ENCODE measurements around the gene CCBE1. TPM values are rescaled to one million over a fixed set of nuclear protein-coding genes. Genes with fewer than 3 reads are reported as not detected.

Gene CCBE1
- total and polyA plus RNA-seq, 2 donors (not counting 1 experiment from before 2014, with no cell fraction given): 122 TPM

DNA sequence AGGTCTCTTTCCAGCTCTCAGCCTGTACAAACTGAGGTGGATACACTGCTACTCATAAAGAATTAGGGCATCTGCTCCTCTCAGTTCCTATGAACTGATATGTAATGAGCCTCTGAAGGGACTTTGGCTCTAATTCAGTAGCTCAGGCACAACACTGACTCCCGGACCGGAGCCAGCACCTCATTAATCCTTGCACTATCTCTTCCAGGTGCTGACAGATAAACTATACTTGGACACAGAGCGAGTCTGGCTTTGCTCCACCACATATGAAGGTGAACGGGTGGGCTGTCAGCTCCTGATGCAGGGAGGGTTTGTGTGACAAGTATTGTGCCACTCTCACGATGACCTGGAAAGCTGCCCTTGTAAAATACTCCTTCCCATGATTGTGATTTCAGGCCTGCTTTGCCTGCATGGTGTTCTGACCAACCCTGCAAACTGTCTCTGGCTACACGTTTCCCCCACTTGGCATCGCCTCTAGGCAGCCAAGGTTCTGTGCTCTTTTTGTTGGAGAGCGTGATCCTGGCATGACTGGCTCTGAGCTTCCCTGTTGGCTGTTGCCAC is 226.6 kb downstream of the CCBE1 start:
- Histone ChIP-seq H3K4me3 (replicated peaks in 1 of 4; ENCODE audit: control extremely low read depth in 1 of 4, insufficient read depth in 1 of 4, low read depth in 3 of 4, low read length in 4 of 4) (no peak overlapping the region), H3K79me2 (ENCODE audit: control insufficient read depth, insufficient read depth, low read length) (no peaks in the 10 kb centered on the region), H3K4me2 (ENCODE audit: extremely low read depth, insufficient read depth, low read length) (no peak overlapping the region), H3K4me1 (ENCODE audit: control insufficient read depth, extremely low read depth, insufficient read depth, low read length) (no peaks in the 10 kb centered on the region), H2AFZ (ENCODE audit: low read length) (no peak overlapping the region), H3K27ac (ENCODE audit: insufficient read depth, low read length) (no peak overlapping the region), H3K36me3 (ENCODE audit: control insufficient read depth, insufficient read depth, low read length) (peaks cover 16% of the 10 kb centered on the region), H3K27me3 (ENCODE audit: control insufficient read depth, insufficient read depth, low read length) (no peaks in the 10 kb centered on the region), H4K20me1 (ENCODE audit: control insufficient read depth, extremely low read depth, insufficient read depth, low read length) (no peaks in the 10 kb centered on the region), H3K9ac (ENCODE audit: insufficient read depth, low read length) (no peak overlapping the region), H3K9me3 (ENCODE audit: control insufficient read depth, insufficient read depth, low read depth, low read length) (no peaks in the 10 kb centered on the region)
- TF ChIP-seq, protein P1, sequence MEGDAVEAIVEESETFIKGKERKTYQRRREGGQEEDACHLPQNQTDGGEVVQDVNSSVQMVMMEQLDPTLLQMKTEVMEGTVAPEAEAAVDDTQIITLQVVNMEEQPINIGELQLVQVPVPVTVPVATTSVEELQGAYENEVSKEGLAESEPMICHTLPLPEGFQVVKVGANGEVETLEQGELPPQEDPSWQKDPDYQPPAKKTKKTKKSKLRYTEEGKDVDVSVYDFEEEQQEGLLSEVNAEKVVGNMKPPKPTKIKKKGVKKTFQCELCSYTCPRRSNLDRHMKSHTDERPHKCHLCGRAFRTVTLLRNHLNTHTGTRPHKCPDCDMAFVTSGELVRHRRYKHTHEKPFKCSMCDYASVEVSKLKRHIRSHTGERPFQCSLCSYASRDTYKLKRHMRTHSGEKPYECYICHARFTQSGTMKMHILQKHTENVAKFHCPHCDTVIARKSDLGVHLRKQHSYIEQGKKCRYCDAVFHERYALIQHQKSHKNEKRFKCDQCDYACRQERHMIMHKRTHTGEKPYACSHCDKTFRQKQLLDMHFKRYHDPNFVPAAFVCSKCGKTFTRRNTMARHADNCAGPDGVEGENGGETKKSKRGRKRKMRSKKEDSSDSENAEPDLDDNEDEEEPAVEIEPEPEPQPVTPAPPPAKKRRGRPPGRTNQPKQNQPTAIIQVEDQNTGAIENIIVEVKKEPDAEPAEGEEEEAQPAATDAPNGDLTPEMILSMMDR (conservative IDR thresholded peaks at IDR 0.05 in 1 of 2, IDR thresholded peaks at IDR 0.05 in 1 of 2; ENCODE audit: low read depth in 1 of 2, low read length in 2 of 2): no peak
- no peak for TF ChIP-seq EZH2 (IDR thresholded peaks at IDR 0.05; ENCODE audit: low read length, missing control alignments)
- DNase-seq (ENCODE audit: low read depth in 2 of 2): no peak

DNA sequence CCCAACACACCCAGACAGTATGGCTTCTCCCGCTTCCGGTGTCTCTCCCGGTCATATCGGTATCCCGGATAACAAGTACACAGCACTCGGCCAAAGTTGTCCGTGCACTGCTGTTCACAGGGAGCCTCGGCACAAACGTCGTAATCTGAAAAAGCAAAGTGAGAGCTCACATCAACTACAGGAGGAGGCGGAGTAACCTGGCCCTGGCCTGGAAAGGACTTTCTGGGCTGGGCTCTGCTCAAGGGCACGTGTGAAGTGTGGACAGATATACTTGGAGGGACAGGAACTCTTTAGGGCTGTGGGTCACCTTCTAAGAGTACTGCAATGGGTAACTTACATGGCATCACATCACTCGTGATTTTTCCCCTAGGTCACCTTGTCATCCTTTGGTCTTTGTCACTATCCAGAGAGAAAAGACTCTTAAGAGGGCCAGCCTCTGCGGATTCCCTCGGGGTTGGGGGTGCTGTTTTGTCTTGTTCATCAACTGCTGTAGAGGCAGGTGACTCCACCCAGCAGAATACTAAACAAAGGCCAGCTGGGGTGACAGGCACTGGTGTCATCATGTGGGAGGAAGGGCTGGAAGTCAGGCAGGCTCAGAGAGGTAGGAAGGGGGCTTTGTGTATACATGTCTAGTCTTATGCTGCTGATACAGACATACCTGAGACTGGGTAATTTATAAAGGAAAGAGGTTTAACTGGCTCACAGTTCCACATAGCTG is 227.6 kb downstream of the CCBE1 start:
- no peaks in the 10 kb centered on the region for H3K79me2 ChIP-seq (ENCODE audit: control insufficient read depth, insufficient read depth, low read length)
- TF ChIP-seq, protein P1 (conservative IDR thresholded peaks at IDR 0.05 in 1 of 2, IDR thresholded peaks at IDR 0.05 in 1 of 2; ENCODE audit: low read depth in 1 of 2, low read length in 2 of 2): no peak
- TF ChIP-seq EZH2 (IDR thresholded peaks at IDR 0.05; ENCODE audit: low read length, missing control alignments): no peak
- no peaks in the 10 kb centered on the region for H4K20me1 ChIP-seq (ENCODE audit: control insufficient read depth, extremely low read depth, insufficient read depth, low read length)
- H3K9me3 ChIP-seq (ENCODE audit: control insufficient read depth, insufficient read depth, low read depth, low read length): no peaks in the 10 kb centered on the region
- H3K9ac ChIP-seq (ENCODE audit: insufficient read depth, low read length): no peak overlapping the region
- H3K27me3 ChIP-seq (ENCODE audit: control insufficient read depth, insufficient read depth, low read length): no peaks in the 10 kb centered on the region
- DNase-seq (ENCODE audit: low read depth in 2 of 2): no peak
- peaks cover 16% of the 10 kb centered on the region for H3K36me3 ChIP-seq (ENCODE audit: control insufficient read depth, insufficient read depth, low read length)
- no peak overlapping the region for H2AFZ ChIP-seq (ENCODE audit: low read length)
- H3K4me2 ChIP-seq (ENCODE audit: extremely low read depth, insufficient read depth, low read length): no peak overlapping the region
- H3K4me3 ChIP-seq (replicated peaks in 1 of 4; ENCODE audit: control extremely low read depth in 1 of 4, insufficient read depth in 1 of 4, low read depth in 3 of 4, low read length in 4 of 4): no peak overlapping the region
- H3K27ac ChIP-seq (ENCODE audit: insufficient read depth, low read length): no peak overlapping the region
- H3K4me1 ChIP-seq (ENCODE audit: control insufficient read depth, extremely low read depth, insufficient read depth, low read length): no peaks in the 10 kb centered on the region

DNA sequence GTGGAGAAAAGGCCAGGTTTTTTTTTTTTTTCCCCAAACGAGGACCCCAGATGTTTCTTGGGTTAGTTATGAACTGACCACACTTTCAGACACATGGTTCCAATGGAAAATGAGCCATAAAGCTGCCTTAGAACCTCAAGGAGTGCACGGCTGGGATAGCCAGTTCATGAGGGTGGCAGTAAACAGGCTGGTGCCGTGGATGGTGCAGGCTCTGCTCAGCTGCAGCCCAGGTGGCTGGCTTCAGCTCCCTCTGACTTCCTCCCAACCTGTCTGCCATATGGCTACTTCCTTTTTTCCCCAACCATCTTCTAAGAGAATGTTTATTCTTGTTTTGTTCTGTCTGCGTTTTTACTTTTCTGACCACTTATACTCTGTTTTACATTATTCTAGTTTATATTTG is 228.4 kb downstream of the CCBE1 start:
- no peaks in the 10 kb centered on the region for H3K4me1 ChIP-seq (ENCODE audit: control insufficient read depth, extremely low read depth, insufficient read depth, low read length)
- H3K4me3 ChIP-seq (replicated peaks in 1 of 4; ENCODE audit: control extremely low read depth in 1 of 4, insufficient read depth in 1 of 4, low read depth in 3 of 4, low read length in 4 of 4): no peak overlapping the region
- TF ChIP-seq, protein P1 (conservative IDR thresholded peaks at IDR 0.05 in 1 of 2, IDR thresholded peaks at IDR 0.05 in 1 of 2; ENCODE audit: low read depth in 1 of 2, low read length in 2 of 2): no peak
- TF ChIP-seq EZH2 (IDR thresholded peaks at IDR 0.05; ENCODE audit: low read length, missing control alignments): no peak
- no peak overlapping the region for H3K9ac ChIP-seq (ENCODE audit: insufficient read depth, low read length)
- no peak overlapping the region for H3K27ac ChIP-seq (ENCODE audit: insufficient read depth, low read length)
- H3K79me2 ChIP-seq (ENCODE audit: control insufficient read depth, insufficient read depth, low read length): no peaks in the 10 kb centered on the region
- no peaks in the 10 kb centered on the region for H3K27me3 ChIP-seq (ENCODE audit: control insufficient read depth, insufficient read depth, low read length)
- no peak overlapping the region for H2AFZ ChIP-seq (ENCODE audit: low read length)
- no peaks in the 10 kb centered on the region for H4K20me1 ChIP-seq (ENCODE audit: control insufficient read depth, extremely low read depth, insufficient read depth, low read length)
- H3K4me2 ChIP-seq (ENCODE audit: extremely low read depth, insufficient read depth, low read length): no peak overlapping the region
- H3K36me3 ChIP-seq (ENCODE audit: control insufficient read depth, insufficient read depth, low read length): peaks cover 16% of the 10 kb centered on the region
- DNase-seq (ENCODE audit: low read depth in 2 of 2): no peak
- no peaks in the 10 kb centered on the region for H3K9me3 ChIP-seq (ENCODE audit: control insufficient read depth, insufficient read depth, low read depth, low read length)
